HG03439 (cell line): ENCODE measurements around the gene PEX14.

Experiments
- ATAC-seq: cut with Tn5 transposase; IDR thresholded peaks from one replicate; pipeline ENCODE4 v1.9.1; 2021; ENCODE audit warnings: mild to moderate bottlenecking, moderate library complexity; ENCODE audit not compliant: unreplicated experiment

The PEX14 gene

DNA sequence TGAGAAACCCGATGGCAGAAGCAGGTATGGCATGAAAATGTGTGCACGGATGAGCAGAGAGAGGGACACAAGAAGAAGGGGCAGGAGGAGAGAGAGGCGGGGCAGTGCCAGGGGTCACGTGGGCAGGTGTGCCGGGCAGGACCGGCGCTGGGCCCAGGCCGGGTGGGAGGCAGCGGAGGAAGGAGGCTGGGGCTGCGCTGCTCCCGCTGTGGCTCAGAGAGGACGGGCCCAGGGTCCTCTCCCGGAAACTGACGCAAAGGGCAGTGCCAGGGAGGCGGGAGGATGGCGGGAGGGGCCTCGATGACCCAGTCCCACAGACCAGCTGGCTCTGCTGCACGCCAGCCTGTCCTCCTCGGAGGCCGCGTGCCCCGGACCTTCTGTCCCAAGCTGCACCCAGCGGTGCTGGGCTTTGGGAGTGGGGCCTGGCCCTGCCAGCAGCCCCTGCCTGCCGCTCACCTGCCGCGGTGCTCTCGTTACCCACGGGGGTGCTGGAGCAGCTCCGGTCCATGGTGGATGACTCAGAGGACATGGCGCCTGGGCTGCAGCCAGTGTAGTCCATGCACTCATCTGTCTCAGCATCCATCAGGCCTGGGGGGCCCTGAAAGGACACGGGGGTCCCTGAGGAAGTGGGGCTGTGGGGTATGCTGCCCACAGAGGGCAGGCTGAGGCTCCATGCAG lies 167.8 kb downstream of the PEX14 start:
- ATAC-seq: no peak

DNA sequence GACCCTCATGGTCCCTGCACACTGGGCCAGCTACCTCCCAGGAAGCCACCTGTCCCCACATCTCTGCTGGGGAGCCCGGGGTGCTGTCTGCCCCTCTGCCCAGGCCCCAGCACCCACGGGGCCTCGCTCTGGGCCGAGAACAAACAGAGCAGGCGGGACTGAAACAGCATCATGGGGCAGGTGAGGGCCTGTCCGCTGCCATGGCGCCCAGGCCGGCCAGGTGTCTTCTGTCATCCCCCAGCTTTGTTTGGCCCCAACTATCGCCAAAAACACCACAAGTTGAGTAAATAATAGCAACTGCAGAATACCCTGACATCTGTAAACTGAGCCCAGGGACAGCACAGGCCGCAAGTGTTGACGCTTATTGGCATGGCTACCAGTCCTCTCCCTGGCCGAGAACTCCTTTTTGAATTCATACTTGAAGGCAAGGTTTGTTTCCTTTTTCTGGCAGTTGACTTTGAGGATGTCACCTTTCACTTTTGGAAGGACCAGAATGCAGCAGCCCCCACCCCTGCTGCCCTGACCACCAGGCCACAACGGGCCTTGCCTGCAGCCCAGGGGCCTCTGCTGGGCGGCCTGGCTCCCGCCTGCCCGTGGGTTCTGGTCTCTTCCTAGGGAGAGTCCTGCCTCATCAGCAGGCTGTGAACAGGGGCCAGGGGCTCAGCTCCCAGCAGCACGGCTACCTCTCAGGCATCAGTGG lies 169.0 kb downstream of the PEX14 start:
- no peak for ATAC-seq

DNA sequence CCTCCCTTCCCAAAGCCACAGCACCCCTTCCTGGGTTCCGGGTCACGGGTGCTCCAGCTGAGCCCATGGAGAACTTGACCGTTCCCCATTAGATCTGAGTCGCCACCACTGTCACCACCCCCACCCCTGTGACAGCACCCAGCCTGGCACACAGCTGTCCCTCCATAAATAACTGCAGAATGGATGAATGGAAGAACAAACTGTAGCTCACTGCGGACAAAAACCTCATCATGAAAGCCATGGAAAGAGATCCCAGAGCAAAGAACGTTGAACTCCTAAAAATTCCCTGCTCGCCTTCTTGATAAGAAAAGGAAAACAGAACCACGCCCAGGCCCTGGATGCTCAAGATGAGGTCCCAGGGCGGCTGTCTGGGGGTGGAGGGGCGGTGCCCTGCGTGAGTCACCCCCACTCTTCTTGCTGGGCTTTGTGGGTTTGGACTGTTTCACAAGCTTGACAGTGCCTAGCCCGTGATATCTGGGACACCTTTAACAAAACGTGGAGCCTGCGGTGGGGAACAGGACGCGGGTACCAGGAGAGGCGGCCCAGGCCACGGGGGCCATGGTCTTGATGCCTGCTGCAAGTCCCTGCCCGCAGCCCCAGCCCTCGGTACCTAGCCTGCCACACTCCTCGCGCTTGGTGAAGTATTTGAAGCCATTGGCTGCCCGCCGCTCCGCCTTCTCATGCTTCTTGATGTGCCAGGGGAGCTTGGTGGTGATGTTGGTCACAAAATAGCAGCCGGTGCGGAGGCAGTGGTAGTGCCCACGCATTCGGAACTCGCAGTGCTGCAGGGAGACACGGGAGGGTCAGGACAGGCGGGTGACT lies 169.8 kb downstream of the PEX14 start:
- ATAC-seq: no peak

- ATAC-seq: no peak
Measured at GRCh38 chr1:10646347-10646861, 171.7 kb downstream of the PEX14 start.

DNA sequence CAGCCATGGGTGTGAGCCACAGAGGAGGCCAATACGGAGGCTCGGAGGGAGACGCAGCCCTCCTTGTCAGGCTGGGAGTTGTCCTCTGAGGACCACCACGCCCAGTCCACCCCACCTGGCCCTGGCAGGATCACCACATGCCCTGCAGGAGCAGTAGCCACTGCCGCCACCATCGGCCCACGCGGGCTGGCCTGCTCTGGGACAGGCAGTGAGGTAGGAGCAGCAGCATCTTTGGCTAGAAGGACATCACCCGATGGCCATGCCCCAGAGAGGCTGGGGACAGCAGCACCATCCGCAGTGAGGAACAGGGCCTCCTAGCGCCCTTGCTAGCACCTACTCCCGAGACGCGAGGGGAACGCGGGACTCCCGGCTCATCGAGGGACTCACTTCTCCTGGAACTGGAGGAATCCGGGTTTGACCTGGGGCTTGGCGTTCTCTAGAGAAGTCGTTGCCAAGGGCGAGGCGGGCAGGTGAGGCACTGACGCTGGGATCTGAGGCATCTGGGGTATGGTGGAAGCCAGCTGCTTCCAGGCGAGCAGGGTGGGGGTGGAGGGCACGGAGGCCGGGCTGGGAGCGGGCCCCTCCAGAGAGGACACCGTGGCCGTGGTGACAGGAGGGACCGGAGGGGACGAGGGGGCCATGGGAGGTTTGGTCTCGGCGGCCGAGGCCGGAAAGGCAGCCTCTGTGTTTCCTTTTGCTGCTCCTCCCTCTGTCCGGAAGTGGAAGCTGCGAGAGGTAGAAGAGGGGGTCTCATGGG lies 172.8 kb downstream of the PEX14 start:
- ATAC-seq: no peak

- ATAC-seq: no peak
Measured at GRCh38 chr1:10648689-10649516, 174.2 kb downstream of the PEX14 start.

- ATAC-seq: no peak
Measured at GRCh38 chr1:10649517-10650201, 174.9 kb downstream of the PEX14 start.

GRCh38 chr1:10650556-10651388 lies 176.0 kb downstream of the PEX14 start:
- ATAC-seq: no peak

DNA sequence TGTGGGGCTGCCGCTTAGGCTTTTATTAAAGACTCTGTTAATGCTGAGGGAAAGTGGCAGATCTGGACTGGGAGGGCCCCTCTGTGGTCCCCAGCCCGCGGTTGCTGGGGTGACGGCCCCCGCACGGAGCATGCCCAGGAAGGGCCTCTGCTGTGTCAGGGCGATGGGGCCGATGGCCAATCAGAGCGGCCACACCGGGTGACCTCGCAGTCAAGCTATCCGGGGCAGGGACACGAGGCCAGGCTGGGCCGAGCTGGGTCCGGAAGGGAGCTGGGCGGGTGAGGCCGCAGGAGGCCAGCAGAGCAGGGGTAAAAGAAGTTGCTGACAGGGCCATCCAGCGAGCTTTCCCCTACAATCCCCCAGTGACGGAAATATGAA lies 176.6 kb downstream of the PEX14 start:
- no peak for ATAC-seq

DNA sequence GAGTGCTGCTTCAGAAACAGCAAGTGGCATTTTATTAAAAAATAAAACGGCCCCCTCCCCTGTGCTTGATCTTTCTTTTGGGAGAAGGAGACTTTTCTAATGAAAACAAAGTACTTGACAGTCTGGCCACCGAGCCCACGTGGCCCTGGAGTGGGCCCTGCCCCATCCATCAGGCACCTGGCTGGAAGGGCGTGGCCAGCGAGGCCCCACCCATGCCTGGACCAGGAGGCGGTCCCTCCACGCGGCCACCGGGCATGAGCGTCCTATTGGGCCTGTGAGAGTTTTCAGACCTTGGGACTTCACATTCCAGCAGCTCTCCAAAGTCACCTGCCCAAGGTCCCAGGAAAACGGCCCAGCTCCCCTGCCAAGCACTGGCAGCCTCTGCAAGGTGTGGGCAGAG lies 177.0 kb downstream of the PEX14 start:
- ATAC-seq: no peak

DNA sequence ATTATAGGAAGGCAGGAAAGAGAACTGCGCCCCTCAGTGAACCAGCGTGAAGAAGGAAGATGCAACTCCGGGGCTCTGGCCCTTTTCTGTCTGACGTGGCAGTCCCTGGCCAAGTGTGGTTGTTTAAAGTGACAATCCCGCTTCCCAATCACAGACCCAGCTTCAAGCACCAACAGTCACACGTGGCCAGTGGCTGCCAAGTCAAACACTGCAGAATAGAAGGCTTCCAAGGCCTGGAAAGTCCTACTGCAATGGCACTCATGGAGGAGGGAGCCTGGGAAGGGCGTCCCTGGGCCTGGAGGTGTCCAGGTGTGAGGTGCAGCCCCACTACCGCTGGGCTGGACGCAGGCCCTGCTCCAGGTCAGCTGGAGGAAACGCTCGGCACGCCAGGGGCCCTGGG lies 177.9 kb downstream of the PEX14 start:
- no peak for ATAC-seq

DNA sequence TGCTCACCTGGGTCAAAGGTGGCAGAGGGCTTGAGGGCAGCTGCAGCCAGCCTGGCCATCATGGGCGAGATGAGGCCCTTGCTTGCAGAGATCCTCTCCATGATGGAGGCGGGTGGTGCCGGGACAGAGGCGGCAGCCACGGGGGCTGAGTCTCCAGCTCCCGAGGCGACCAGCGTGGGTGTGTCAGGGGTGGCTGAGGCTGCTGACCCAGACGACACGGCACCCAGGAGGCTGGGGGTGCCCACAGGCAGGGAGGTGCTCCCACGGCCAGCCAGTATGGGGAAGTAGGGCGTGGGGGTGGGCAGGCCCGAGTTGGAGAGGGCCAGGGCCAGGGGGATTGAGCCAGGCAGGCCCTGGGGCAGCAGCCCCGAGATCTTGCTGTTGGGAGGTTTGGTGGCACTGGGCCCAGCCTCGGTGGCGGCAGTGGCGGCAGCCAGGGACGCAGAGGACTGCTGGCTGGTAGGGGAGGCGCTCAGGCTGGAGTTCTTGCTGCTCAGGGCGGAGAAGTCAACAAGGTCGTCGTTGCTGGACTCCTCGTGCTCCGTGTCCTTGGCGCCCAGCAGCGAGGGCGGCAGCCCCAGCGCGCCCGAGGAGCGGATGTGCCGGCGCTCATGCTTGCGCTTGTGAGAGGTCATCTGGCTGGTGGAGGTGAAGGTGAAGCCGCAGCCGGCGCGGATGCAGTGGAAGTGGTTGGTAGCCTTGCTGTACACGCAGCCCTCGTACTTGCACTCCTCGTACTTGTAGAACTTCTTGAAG lies 178.8 kb downstream of the PEX14 start:
- no peak for ATAC-seq

DNA sequence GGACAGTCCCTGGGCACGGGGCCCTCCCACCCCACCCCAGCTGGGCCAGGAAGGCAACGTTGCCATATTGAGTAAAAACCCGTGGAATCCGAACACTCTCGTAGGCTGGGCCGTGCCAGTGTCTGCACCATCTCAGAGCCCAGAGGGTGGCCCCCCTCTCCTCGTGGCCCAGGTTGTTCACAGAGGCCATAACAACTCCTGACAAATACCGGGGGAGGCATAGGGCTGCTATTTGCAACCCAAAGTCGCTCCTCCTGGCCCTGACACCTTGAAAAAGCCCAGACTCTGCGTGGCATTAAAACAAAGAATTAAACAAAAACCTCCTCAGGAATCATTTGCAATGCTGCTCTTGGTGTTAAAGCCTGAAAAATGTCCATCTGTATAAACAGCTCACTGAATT lies 180.3 kb downstream of the PEX14 start:
- ATAC-seq: no peak

DNA sequence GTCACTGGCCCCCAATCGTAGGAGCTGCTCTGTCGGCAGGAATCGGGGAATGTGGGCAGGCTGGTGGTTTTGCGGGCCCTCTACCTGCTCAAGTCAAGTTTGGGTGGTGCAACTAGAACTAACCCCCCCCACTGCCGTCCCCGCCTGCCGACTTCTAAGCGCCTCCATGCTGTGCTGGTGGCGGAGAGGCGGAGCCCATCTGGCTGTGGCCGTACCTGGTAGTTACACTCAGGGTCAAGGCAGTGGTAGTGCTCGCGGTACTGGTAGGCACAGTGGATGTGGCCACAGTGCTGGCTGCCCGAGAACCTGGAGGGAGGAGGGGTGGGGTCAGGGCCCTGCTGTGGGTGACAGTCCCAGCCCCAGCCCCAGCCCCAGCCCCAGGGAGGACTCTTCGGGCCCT lies 181.7 kb downstream of the PEX14 start:
- no peak for ATAC-seq

DNA sequence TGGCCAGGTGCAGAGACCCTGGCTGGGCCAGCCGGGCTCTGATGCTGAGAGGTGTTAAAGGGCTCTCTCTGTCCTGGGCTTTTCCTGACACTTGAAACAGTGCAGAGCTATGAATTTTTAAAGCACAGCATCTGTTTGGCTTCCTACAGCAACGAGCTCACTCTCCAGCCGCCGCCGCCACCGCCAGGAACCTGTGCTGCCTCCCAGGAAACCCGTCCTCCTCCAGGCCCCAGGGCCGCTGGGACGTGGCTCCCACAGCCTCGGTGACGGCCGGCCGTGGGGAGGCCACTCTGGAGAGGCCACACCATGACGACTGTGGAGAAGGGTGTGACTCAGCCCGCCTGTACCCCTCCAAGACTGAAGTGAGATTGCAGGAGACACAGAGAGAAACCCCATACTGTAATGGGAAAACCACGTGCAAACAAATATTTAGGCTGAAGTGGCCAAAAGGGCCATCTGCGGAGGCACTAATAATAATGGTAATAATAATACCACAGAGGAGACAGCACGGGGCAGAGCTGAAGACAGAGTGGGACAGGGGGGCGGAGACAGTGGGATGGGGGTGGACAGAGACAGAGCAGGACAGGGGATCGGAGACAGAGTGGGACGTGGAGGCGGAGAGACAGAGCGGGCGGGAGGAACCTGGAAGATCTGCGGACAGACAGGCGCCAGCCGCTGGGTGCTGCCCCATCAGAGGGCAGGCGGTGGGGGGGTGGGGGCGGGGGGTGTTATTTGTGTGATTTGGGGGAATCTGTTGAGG lies 182.5 kb downstream of the PEX14 start:
- no peak for ATAC-seq

DNA sequence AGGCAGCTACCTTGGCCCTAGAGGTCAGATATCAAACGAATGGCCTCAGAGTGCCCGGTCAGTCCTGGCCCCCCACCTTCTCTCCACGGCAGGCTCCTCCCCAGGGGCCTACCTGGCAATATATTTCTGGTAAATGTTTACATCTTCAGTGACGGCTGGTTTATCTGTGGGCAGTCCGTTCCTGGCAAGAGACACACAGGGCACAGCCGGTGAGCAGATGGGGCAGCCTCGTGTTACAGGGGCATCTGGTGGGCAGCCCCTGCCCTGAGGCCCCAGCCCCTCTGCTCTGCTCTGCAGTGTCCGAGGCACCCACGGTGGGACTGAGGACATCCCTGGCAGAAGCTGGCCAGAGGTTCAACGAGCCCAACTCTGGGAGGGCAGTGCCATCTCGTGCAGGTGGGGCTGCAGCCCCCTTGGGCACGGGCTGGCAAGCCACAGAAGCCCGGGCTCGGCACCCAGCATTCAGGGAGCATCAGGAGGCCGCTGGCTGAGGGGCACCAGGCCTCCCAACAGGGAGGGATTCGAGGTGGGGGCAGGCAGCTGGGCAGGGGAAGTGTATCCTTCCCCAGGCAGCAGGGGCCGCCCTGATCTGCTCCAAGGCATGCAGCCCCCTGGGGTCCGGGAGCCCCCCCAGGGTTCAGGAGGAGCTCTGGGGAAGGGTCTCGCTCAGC lies 183.8 kb downstream of the PEX14 start:
- ATAC-seq: no peak

GRCh38 chr1:10659218-10659617 lies 184.5 kb downstream of the PEX14 start:
- ATAC-seq: no peak
